GM12878 (cell line): ENCODE results near the gene EMP1. TPM values are rescaled to one million over a fixed set of nuclear protein-coding genes. Genes with fewer than 3 reads are reported as not detected.

Source experiments
- ATAC-seq: fragments of 200-7000 bp; cut with Tn5 transposase; 3 replicates; pipeline ENCODE4 v1.9.1; 2020; ENCODE audit warnings: mild to moderate bottlenecking, moderate library complexity
- BruUV-seq: library from RNA; stranded (reverse); fragments of 400-500 nt; replicated peaks from 2 replicates; lab custom pipeline; 2021; lab: Mats Ljungman, UMichigan
- CTCF ChIA-PET: fragments of 300-600 bp; sonication (Branson Sonifier 250); formaldehyde crosslinking; extraction: SDS; loops from one replicate; lab custom pipeline; 2021; ENCODE audit warnings: inconsistent platforms; lab: Yijun Ruan, JAX
- POLR2A ChIA-PET: fragments of 350-600 bp; formaldehyde crosslinking; extraction: SDS; loops from one replicate; lab custom pipeline; 2021; ENCODE audit warnings: inconsistent platforms; lab: Charles Lee
- RAD21 ChIA-PET: fragments of 300-600 bp; sonication (Branson Sonifier 250); formaldehyde crosslinking; loops from one replicate; lab custom pipeline; 2023; ENCODE audit warnings: antibody characterized with exemption; ENCODE audit not compliant: unreplicated experiment; lab: Charles Lee
- SMC1A ChIA-PET: fragments of 300-600 bp; sonication (Branson Sonifier 250); formaldehyde crosslinking; loops from one replicate; lab custom pipeline; 2023; ENCODE audit not compliant: unreplicated experiment, uncharacterized antibody; lab: Charles Lee
- DNase-seq: peaks from one replicate; pipeline ENCODE4 v3.0.0-alpha.2; 2011; ENCODE audit warnings: low read depth, low spot score
- FAIRE-seq: peaks from 3 replicates; lab custom pipeline; 2011; peaks lifted over from hg19 to GRCh38; lab: Jason Lieb, UNC
- H2AFZ ChIP-seq: 2 replicates; pipeline ENCODE4 v1.6.0; 2011; ENCODE audit warnings: low read depth, low read length, control low read depth; ENCODE audit not compliant: control insufficient read depth
- H3K27ac ChIP-seq: 2 replicates; pipeline ENCODE4 v1.5.1; 2011; ENCODE audit warnings: control low read depth; ENCODE audit not compliant: control insufficient read depth, insufficient read depth
- H3K27me3 ChIP-seq, 2 experiments: replicated peaks in 1 of 2; 2 replicates each; pipeline versions ENCODE4 v1.6.0 to v1.6.1; 2011; ENCODE audit warnings: low read length in 1 of 2; ENCODE audit not compliant: control insufficient read depth in 2 of 2, insufficient read depth in 2 of 2
- H3K36me3 ChIP-seq, 2 experiments: 2 replicates each; pipeline ENCODE4 v1.5.1; 2011; ENCODE audit warnings: low read length in 1 of 2; ENCODE audit not compliant: control insufficient read depth in 2 of 2, insufficient read depth in 2 of 2
- H3K4me1 ChIP-seq: 2 replicates; pipeline ENCODE4 v1.6.1; 2011; ENCODE audit warnings: mild to moderate bottlenecking, low read length, moderate library complexity, mixed read lengths; ENCODE audit not compliant: control insufficient read depth, insufficient read depth
- H3K4me2 ChIP-seq: 2 replicates; pipeline ENCODE4 v1.6.0; 2011; ENCODE audit warnings: control low read depth; ENCODE audit not compliant: control insufficient read depth, insufficient read depth
- H3K4me3 ChIP-seq: fragments of 200-600 bp; sonication (generic); 2 replicates; pipeline ENCODE4 v1.5.1; 2016
- H3K79me2 ChIP-seq: 2 replicates; pipeline ENCODE4 v1.6.0; 2011; ENCODE audit warnings: low read length; ENCODE audit not compliant: control insufficient read depth, insufficient read depth
- H3K9ac ChIP-seq: 2 replicates; pipeline ENCODE4 v1.8.0; 2011; ENCODE audit warnings: low read length, control low read depth, mixed read lengths; ENCODE audit not compliant: control insufficient read depth, insufficient read depth
- H3K9me3 ChIP-seq: replicated peaks from 3 replicates; pipeline ENCODE4 v1.5.1; 2011; ENCODE audit warnings: mild to moderate bottlenecking, low read length; ENCODE audit not compliant: control insufficient read depth, insufficient read depth
- H4K20me1 ChIP-seq: 2 replicates; pipeline ENCODE4 v1.6.0; 2011; ENCODE audit not compliant: control insufficient read depth, insufficient read depth
- FOS ChIP-seq: IDR thresholded peaks from 3 replicates; pipeline ENCODE4 v1.6.1; 2011; ENCODE audit warnings: borderline replicate concordance; ENCODE audit not compliant: insufficient read length; ENCODE audit errors: extremely low read depth
- MYC ChIP-seq: IDR thresholded peaks from 2 replicates; pipeline ENCODE4 v1.6.1; 2011; ENCODE audit warnings: mild to moderate bottlenecking, low read length, moderate library complexity, inconsistent platforms; ENCODE audit not compliant: insufficient read depth, insufficient replicate concordance, insufficient read length, severe bottlenecking
- NFYB ChIP-seq: IDR thresholded peaks from 2 replicates; pipeline ENCODE4 v1.6.1; 2011; ENCODE audit warnings: low read depth, mild to moderate bottlenecking, low read length, improper control_type of control experiment, moderate library complexity; ENCODE audit not compliant: insufficient read depth
- PKNOX1 ChIP-seq: fragments of 450-650 bp; IDR thresholded peaks from 2 replicates; pipeline ENCODE4 v1.6.1; 2016; ENCODE audit warnings: mild to moderate bottlenecking
- ZBTB11 ChIP-seq: fragments of 450-650 bp; formaldehyde crosslinking; IDR thresholded peaks from 2 replicates; pipeline ENCODE4 v1.5.0; 2022; ENCODE audit warnings: mild to moderate bottlenecking, missing genetic modification characterization
- ZNF207 ChIP-seq: fragments of 450-650 bp; IDR thresholded peaks from 2 replicates; pipeline ENCODE4 v1.6.1; 2014; ENCODE audit warnings: antibody characterized with exemption, mild to moderate bottlenecking, borderline replicate concordance
- ZZZ3 ChIP-seq: IDR thresholded peaks from 2 replicates; pipeline ENCODE4 v1.6.1; 2011; ENCODE audit warnings: low read depth; ENCODE audit not compliant: control insufficient read depth, insufficient read length
- WGBS: methylation state at CpG from one replicate; pipeline ENCODE4 v1.1.6; 2016; ENCODE audit warnings: low lambda C conversion rate; ENCODE audit not compliant: insufficient replicate concordance, insufficient coverage; ENCODE audit errors: missing lambda C conversion rate; 5-methylcytosine and 5-hydroxymethylcytosine counted together
- in situ Hi-C: fragments of 300-500 bp; cut with MboI; formaldehyde crosslinking; loops from 9 replicates; pipeline ENCODE4 v1.14.3; 2018; ENCODE audit warnings: mixed read lengths
- intact Hi-C: fragments of 100-400 bp; cut with micrococcal nuclease; formaldehyde crosslinking; loops from one replicate; pipeline ENCODE4 v1.14.2; 2022; ENCODE audit not compliant: unreplicated experiment
- polyA plus RNA-seq, 11 experiments: library from polyadenylated mRNA; depleted of rRNA in 4 of 11; unstranded in 6 of 11; stranded (reverse) in 5 of 11; fragments of >200 nt; fragmentation: Nextera tagmentation in 4 of 11; fragmentation: Illumina TruSeq in 1 of 11; extraction: Ambion mirVana in 4 of 11; extraction: Trizol in 1 of 11; gene quantifications; 1 replicate in 1 of 11; 2 replicates in 10 of 11; pipeline versions ENCODE4 v1.2.1 to v1.2.3, GENCODE V29; 2011 to 2016; ENCODE audit warnings: inconsistent platforms in 2 of 11, missing spikeins in 2 of 11, low read depth in 1 of 11
- total RNA-seq, 4 experiments: library from RNA; depleted of rRNA in 3 of 4; stranded (reverse); fragments of >200 nt in 3 of 4; fragmentation: Illumina TruSeq in 1 of 4; extraction: Trizol in 1 of 4; gene quantifications; 2 replicates each; pipeline versions ENCODE4 v1.2.1 to v1.2.3, GENCODE V29; 2013 to 2021
- TF ChIP-seq, protein P1 (sequence below): fragments of 450-650 bp; IDR thresholded peaks from 2 replicates; pipeline ENCODE4 v1.6.1; 2017; ENCODE audit warnings: antibody characterized with exemption, mild to moderate bottlenecking, moderate library complexity
- TF ChIP-seq, protein P2 (sequence below): IDR thresholded peaks from 2 replicates; pipeline ENCODE4 v1.6.1; 2012; ENCODE audit warnings: low read depth, low read length, improper control_type of control experiment
- TF ChIP-seq, protein P3 (sequence below): fragments of 450-650 bp; IDR thresholded peaks from 2 replicates; pipeline ENCODE4 v1.6.1; 2017; ENCODE audit warnings: mild to moderate bottlenecking, moderate library complexity

Gene EMP1
- total and polyA plus RNA-seq, 10 of the 15 experiments (the other 5 are each of a cell fraction or from before 2014, with no cell fraction given) = 0.09 to 0.90 (median 0.25) TPM; not detected in 1

DNA sequence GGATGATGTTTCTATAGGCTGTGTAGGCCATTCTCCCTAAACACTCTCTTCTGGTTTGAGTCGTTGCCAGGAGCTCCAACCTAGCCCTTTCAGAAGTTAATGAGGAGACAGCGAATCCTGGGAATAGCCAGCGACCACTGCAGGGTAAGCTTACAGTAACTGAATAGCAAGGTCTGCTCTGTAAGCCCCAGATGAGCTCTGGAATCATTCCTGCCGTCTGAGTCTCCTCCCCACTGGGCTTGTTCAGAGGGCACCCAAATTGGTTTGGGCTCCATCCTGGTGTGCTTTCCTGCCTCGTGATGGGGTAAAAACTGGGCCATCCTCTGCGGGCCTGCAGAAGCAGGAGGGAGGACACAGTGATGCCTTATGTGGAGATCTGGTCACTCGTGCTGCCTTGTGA, 43.3 kb upstream of the EMP1 start:
- no peaks in the 10 kb centered on the region for H3K4me1 ChIP-seq
- FAIRE-seq (no peak), DNase-seq (no peak), ATAC-seq (no peak)
- H4K20me1 ChIP-seq = no peaks in the 10 kb centered on the region; the same call in 1 of the 2 replicates
- ChIA-PET CTCF (interaction anchor here (0.7 kb wide), 1 partner anchor 737 kb away, joined by 3 read pairs; no protein-coding TSS in a partner anchor), SMC1A (no interaction called here), POLR2A (no interaction called here), RAD21 (no interaction called here)
- no TSS peak for BruUV-seq
- in situ Hi-C loops = no loop called here
- no peaks in the 10 kb centered on the region for H3K79me2 ChIP-seq
- intact Hi-C loops = no loop called here
- no peak overlapping the region for H3K9ac ChIP-seq
- H3K4me3 ChIP-seq = no peak overlapping the region
- no peak overlapping the region for H3K27ac ChIP-seq
- no peaks in the 10 kb centered on the region for H3K9me3 ChIP-seq
- no peak overlapping the region for H3K4me2 ChIP-seq
- no peaks in the 10 kb centered on the region for H3K36me3 ChIP-seq
- WGBS = 28% methylated on average over 7 of the region's 7 CpGs
- no peak overlapping the region for H2AFZ ChIP-seq
- peaks cover 3 to 7% of the 10 kb centered on the region in 2 experiments; a peak in 3 of 4 replicates for H3K27me3 ChIP-seq
- TF ChIP-seq, protein P1, sequence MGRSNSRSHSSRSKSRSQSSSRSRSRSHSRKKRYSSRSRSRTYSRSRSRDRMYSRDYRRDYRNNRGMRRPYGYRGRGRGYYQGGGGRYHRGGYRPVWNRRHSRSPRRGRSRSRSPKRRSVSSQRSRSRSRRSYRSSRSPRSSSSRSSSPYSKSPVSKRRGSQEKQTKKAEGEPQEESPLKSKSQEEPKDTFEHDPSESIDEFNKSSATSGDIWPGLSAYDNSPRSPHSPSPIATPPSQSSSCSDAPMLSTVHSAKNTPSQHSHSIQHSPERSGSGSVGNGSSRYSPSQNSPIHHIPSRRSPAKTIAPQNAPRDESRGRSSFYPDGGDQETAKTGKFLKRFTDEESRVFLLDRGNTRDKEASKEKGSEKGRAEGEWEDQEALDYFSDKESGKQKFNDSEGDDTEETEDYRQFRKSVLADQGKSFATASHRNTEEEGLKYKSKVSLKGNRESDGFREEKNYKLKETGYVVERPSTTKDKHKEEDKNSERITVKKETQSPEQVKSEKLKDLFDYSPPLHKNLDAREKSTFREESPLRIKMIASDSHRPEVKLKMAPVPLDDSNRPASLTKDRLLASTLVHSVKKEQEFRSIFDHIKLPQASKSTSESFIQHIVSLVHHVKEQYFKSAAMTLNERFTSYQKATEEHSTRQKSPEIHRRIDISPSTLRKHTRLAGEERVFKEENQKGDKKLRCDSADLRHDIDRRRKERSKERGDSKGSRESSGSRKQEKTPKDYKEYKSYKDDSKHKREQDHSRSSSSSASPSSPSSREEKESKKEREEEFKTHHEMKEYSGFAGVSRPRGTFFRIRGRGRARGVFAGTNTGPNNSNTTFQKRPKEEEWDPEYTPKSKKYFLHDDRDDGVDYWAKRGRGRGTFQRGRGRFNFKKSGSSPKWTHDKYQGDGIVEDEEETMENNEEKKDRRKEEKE = no peak
- TF ChIP-seq MYC (no peak), PKNOX1 (no peak), ZNF207 (no peak), FOS (no peak), NFYB (no peak), ZBTB11 (CRISPR knock-in tag) (no peak), ZZZ3 (no peak)
- TF ChIP-seq, protein P2, sequence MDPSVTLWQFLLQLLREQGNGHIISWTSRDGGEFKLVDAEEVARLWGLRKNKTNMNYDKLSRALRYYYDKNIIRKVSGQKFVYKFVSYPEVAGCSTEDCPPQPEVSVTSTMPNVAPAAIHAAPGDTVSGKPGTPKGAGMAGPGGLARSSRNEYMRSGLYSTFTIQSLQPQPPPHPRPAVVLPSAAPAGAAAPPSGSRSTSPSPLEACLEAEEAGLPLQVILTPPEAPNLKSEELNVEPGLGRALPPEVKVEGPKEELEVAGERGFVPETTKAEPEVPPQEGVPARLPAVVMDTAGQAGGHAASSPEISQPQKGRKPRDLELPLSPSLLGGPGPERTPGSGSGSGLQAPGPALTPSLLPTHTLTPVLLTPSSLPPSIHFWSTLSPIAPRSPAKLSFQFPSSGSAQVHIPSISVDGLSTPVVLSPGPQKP = no peak
- TF ChIP-seq, protein P3, sequence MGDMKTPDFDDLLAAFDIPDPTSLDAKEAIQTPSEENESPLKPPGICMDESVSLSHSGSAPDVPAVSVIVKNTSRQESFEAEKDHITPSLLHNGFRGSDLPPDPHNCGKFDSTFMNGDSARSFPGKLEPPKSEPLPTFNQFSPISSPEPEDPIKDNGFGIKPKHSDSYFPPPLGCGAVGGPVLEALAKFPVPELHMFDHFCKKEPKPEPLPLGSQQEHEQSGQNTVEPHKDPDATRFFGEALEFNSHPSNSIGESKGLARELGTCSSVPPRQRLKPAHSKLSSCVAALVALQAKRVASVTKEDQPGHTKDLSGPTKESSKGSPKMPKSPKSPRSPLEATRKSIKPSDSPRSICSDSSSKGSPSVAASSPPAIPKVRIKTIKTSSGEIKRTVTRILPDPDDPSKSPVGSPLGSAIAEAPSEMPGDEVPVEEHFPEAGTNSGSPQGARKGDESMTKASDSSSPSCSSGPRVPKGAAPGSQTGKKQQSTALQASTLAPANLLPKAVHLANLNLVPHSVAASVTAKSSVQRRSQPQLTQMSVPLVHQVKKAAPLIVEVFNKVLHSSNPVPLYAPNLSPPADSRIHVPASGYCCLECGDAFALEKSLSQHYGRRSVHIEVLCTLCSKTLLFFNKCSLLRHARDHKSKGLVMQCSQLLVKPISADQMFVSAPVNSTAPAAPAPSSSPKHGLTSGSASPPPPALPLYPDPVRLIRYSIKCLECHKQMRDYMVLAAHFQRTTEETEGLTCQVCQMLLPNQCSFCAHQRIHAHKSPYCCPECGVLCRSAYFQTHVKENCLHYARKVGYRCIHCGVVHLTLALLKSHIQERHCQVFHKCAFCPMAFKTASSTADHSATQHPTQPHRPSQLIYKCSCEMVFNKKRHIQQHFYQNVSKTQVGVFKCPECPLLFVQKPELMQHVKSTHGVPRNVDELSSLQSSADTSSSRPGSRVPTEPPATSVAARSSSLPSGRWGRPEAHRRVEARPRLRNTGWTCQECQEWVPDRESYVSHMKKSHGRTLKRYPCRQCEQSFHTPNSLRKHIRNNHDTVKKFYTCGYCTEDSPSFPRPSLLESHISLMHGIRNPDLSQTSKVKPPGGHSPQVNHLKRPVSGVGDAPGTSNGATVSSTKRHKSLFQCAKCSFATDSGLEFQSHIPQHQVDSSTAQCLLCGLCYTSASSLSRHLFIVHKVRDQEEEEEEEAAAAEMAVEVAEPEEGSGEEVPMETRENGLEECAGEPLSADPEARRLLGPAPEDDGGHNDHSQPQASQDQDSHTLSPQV = no peak
